Fibroblast of gingiva (primary cell): ENCODE results near the gene MID1IP1.

ENCODE experiments used
- DNase-seq: peaks from one replicate; pipeline ENCODE4 v3.0.0-alpha.2; 2011; ENCODE audit warnings: low read depth

MID1IP1 gene

DNA sequence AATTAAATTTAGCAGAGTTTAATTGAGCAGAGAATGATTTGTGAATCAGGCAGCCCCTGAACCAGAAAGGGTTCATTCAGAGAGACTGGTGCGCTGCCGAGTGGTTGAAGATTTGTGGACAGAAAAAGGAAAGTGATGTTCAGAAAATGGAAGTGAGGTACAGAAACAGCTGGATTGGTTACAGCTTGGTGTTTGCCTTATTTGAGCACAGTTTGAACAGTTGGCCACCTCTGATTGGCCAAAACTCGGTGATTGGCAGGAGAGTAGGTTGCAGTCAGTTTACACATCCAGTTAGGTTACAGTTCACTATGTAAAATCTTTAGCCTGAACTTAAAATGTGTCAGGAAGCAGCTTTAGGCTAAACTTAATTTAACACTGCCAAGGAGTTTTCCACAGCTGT lies 14.9 kb downstream of the MID1IP1 start:
- no peak for DNase-seq

DNA sequence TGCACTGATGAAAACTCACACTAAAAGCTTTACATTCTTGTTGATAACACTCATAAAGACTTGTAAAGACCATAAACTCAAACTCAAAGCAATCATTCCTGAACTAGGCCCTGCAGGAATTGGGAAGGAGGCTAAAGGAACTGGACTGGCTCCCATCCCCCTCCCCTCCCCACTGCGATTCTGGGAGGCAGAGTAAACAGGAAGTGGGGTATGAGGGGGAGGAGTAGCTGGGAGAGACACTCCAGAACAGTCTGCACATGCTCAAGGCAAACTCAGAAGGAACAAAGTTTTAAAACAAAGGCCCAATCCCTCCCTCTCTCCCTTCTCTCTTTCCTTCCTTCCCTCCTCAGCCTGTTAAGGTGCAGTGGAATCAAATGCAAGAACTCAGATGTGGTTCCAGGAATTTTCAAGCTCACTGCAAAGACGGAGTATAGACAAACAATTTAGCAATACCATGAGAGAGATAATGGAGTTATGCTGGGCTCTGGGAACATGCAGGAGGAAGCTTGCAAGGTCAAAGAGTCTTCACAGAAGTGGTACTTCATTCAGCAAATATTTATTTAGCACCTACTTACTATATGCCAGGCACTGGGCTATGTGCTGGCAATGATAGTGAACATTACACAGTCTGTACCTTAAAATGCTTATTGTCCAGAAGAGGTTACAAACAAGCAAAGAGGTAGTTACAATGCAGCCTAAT lies 15.9 kb downstream of the MID1IP1 start:
- DNase-seq, result peak; percentile 29

DNA sequence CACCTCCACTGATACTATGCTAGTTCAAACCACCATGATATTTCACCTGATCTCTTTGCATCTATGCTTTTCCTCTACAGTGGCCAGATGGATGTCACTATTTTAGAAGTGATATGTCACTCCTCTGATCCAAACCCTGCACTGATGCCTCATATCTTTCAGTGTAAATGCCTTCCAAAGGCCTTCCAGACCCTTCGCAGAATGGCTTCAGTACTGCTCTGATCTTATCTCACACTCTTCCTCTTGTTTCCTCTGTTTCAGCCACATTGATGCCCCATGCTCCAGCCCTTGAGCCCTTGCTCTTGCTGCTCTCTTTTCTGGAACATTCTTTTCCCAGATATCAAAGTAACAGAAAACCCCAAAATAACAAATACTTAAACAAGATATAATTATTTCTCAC lies 17.9 kb downstream of the MID1IP1 start:
- DNase-seq, result no peak

- DNase-seq, result no peak
These were observed 18.4 kb downstream of the MID1IP1 start for GRCh38 chrX:38819709-38820108.

- peak; percentile 10 for DNase-seq
These were observed 19.5 kb downstream of the MID1IP1 start for GRCh38 chrX:38820751-38821150.

DNA sequence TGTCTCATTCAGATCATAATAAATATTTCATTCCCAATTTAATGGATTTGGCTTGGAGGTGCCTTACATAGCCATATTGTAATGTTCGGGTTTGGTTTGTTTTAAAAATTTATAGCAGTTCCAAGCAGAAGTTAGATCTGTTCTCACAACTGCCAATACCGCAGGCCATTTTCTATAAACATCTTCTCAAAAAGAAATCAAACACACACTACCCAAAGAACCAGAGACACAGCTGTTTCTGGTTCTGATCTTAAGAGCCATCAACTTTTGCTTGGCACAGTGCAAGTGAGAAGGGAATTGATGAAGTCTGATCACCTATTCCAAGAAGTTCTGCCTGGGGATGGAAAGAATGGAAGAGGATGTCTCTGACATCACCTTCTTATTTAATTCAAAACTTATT lies 22.9 kb downstream of the MID1IP1 start:
- no peak for DNase-seq

GRCh38 chrX:38831949-38832348 lies 30.7 kb downstream of the MID1IP1 start:
- no peak for DNase-seq

GRCh38 chrX:38837389-38837788 lies 36.1 kb downstream of the MID1IP1 start:
- DNase-seq, result no peak

DNA sequence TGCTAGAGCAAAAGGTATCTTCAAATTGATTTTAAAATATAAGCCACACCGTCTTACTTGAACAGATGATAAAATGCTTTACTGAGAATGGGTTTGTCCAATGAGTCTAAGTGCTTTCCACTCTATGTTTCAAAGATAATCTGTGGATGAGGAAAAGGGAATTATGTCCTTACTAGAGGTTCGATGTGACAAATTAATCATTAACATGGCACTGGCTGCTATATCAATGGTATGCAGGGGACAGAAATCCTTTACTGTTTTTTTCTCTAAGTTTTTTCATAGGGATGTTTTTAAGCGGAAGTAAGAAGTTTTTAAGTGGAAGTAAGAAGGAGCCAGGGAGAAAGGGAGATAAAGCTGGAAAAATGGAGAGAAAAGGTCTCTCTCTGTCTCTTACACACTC lies 38.0 kb downstream of the MID1IP1 start:
- no peak for DNase-seq

DNA sequence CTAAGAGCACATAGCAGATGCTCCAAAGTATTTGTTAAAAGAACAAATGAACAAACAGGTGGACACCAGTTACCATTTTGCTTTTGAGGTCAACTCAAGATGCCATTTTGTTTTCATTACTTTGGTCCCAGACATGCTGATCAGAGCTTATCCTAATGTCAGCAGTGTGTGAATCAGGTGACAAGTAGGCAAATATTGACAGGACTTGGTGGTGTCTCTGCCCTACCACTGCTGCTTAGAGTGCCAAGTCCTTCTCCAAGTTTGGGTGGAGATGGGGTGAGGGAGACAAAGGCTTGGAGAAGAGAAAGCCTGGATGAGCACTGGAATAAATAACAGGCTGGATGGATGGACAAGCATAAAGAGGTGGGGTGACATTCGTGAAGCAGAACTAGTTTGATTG lies 38.7 kb downstream of the MID1IP1 start:
- DNase-seq, result no peak

DNA sequence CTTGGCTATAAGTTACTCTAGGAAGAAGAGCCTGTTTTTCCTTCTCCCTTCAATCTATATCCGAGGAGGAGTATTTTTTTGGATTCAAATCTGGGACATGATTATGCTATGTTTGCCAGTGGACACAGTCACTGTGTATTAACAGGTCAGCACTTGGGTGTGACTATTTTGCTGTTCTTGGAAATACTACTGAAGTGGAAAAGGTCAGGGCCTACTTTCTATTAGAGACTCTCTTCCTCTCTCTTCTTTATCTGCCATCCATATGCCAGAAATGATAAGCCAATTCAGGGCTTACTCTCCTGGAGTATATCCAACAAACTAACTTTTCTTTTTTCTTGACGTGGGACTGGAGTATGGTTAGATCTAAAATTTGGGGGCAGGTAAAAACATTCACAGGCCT lies 40.5 kb downstream of the MID1IP1 start:
- DNase-seq, result no peak

- no peak for DNase-seq
These were observed 44.2 kb downstream of the MID1IP1 start for GRCh38 chrX:38845426-38845825.

DNA sequence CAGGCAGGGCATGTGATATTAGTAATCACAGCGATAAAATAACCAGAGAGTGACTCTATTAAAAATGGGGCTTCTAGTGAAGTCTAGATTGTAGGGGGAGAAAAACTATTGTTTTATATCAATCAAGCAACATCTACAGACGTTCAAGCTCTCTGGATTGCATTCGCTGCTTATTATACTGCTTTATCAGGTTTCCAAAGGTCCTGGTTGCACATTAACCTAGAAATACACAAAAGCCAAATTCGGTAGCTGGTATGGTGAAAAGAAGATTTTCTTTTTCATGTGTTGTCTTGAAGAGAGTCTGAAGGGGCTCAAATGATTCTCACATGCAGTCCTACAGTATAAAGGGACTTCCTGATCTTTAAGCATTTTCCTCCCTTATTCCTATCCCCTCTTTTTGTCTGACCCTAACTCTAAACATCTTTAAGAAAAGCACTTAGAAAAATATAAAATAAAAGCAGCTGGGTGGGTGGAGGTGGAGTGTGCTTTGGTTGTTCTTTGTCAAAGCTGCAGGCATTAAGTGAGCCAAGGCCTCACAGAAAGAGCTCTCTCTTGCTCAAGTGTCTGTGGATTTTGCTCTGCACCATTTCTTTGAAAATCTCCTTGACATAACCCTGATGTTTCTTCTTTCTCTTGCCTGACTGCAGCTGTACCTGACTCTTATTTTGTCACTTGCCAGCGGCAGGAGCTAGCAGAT lies 46.1 kb downstream of the MID1IP1 start:
- no peak for DNase-seq

DNA sequence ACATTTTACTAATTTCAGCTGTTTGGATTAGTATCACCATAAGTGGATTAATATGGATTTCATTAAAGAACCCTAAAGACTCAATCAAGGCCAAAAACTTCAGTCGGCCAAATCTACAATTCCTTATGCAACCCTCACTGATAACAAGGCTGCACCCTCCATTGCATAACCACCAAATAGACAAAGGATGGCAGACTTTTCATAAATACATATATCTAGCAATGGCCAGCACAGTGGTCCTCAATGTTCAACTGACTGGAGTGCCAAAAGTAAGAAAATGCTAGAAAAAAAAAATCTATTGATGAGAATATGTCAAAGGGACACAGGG lies 46.6 kb downstream of the MID1IP1 start:
- no peak for DNase-seq

DNA sequence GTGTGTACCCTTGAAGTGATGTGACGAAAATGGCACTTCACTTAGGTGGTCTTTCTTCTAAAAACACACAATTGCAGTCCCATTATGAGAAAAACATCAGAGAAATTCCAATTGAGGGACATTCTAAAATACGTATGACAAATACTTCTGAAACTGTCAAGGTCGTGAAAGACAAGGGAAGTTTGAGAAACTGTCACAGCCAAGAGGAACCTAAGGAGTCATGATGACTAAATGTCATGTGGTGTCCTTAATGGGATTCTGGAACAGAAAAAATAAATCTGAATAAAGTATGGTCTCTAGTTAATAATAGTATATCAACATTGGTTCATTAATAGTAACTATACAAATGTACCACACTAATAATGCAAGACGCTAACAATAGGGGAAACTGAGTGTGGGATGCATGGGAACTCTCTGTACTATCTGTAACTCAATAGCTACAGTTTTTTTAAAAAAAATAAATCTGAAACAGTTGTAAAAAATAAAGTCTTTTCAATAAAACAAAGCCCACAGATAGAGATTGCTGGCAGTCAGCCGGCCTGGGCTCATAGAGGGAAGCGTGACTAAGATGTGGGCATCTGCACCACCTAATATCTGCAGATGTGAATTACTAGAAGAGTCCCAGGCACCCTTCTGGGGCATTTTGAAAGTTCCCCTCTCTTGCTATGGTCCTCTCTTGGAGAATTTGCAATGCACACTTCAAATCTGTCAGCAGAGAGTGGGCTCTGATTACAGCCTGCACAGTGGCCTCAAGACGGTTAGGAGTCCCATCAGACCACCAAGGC lies 47.6 kb downstream of the MID1IP1 start:
- no peak for DNase-seq

GRCh38 chrX:38850807-38851544 lies 49.7 kb downstream of the MID1IP1 start:
- no peak for DNase-seq

DNA sequence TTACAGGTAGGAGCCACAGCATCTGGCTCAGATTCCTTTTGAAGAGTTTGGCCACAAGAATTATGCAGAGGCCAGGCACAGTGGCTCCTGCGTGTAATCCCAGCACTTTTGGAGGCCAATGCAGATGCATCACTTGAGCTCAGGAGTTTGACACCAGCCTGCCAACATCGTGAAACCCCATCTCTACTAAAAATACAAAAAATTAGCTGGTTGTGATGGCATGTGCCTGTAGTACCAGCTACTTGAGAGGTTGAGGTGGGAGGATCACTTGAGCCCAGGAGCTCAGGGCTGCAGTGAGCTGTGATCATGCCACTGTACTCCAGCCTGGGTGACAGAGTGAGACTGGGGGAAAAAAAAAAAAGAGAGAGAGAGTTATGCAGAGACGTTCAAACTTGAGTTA lies 53.0 kb downstream of the MID1IP1 start:
- DNase-seq, result no peak
